GM21528 (cell line): ENCODE measurements around the gene EIF5A2.

Experiments used
- ATAC-seq: cut with Tn5 transposase; IDR thresholded peaks from one replicate; pipeline ENCODE4 v1.9.1; 2021; ENCODE audit warnings: mild to moderate bottlenecking, moderate library complexity; ENCODE audit not compliant: unreplicated experiment, low FRiP score

Gene EIF5A2

GRCh38 chr3:170862618-170863374 is 45.6 kb downstream of the EIF5A2 start:
- no peak for ATAC-seq

- no peak for ATAC-seq
Measured at GRCh38 chr3:170858599-170858998, 49.8 kb downstream of the EIF5A2 start.

GRCh38 chr3:170852324-170852723 is 56.1 kb downstream of the EIF5A2 start:
- ATAC-seq = no peak

GRCh38 chr3:170848292-170848917 is 60.0 kb downstream of the EIF5A2 start:
- ATAC-seq = no peak

GRCh38 chr3:170844377-170844776 is 64.1 kb downstream of the EIF5A2 start:
- ATAC-seq = no peak

GRCh38 chr3:170840291-170840859 is 68.1 kb downstream of the EIF5A2 start:
- no peak for ATAC-seq

GRCh38 chr3:170839518-170840100 is 68.8 kb downstream of the EIF5A2 start:
- ATAC-seq = no peak
